IMR-90 (cell line): ENCODE results near the gene PXYLP1. TPM values are rescaled to one million over a fixed set of nuclear protein-coding genes. Genes with fewer than 3 reads are reported as not detected.

Source experiments
- ATAC-seq: fragments of 200-7000 bp; cut with Tn5 transposase; 2 replicates; pipeline ENCODE4 v1.9.1; 2020; ENCODE audit warnings: low read depth, mild to moderate bottlenecking, moderate library complexity
- BruUV-seq: library from RNA; stranded (reverse); fragments of 400-500 nt; replicated peaks from 2 replicates; lab custom pipeline; 2021; lab: Mats Ljungman, UMichigan
- CTCF ChIA-PET: fragments of 300-600 bp; formaldehyde crosslinking; extraction: SDS; loops from one replicate; lab custom pipeline; 2021; ENCODE audit warnings: antibody characterized with exemption; lab: Yijun Ruan, JAX
- POLR2A ChIA-PET: fragments of 300-600 bp; sonication (Branson Sonifier 250); formaldehyde crosslinking; loops from one replicate; lab custom pipeline; 2022; ENCODE audit warnings: antibody characterized with exemption; ENCODE audit not compliant: unreplicated experiment; lab: Charles Lee
- DNase-seq: peaks from one replicate; pipeline ENCODE4 v3.0.0; 2013
- H2AFZ ChIP-seq: replicated peaks from 2 replicates; pipeline ENCODE3; 2013; ENCODE audit warnings: low read length, mild to moderate bottlenecking; ENCODE audit not compliant: poor library complexity
- H2AK5ac ChIP-seq: 2 replicates; pipeline ENCODE4 v1.6.1; 2013; ENCODE audit warnings: low read depth, low read length, inconsistent platforms
- H2AK9ac ChIP-seq: replicated peaks from 2 replicates; pipeline ENCODE3; 2013; ENCODE audit warnings: mild to moderate bottlenecking, low read depth, low read length, moderate library complexity; ENCODE audit not compliant: poor library complexity
- H2BK120ac ChIP-seq: 2 replicates; pipeline ENCODE4 v1.6.1; 2013; ENCODE audit warnings: low read depth, low read length, inconsistent platforms
- H2BK15ac ChIP-seq: 3 replicates; pipeline ENCODE4 v1.6.1; 2013; ENCODE audit warnings: low read depth, low read length, inconsistent platforms
- H2BK20ac ChIP-seq: 2 replicates; pipeline ENCODE4 v1.6.1; 2013; ENCODE audit warnings: low read depth, mild to moderate bottlenecking, inconsistent platforms, low read length, moderate library complexity
- H2BK5ac ChIP-seq: 2 replicates; pipeline ENCODE4 v1.6.1; 2013; ENCODE audit warnings: mild to moderate bottlenecking, low read depth, low read length, inconsistent platforms; ENCODE audit not compliant: poor library complexity, severe bottlenecking
- H3K14ac ChIP-seq: replicated peaks from 2 replicates; pipeline ENCODE4 v1.6.1; 2013; ENCODE audit warnings: low read depth, low read length, inconsistent platforms
- H3K18ac ChIP-seq: 2 replicates; pipeline ENCODE4 v1.6.1; 2013; ENCODE audit warnings: low read depth, low read length, control low read depth
- H3K23ac ChIP-seq: 2 replicates; pipeline ENCODE4 v1.6.1; 2013; ENCODE audit warnings: low read depth, low read length, inconsistent platforms
- H3K27ac ChIP-seq: 2 replicates; pipeline ENCODE4 v1.5.1; 2013; ENCODE audit warnings: mild to moderate bottlenecking, control low read depth, low read length; ENCODE audit not compliant: insufficient read depth
- H3K27me3 ChIP-seq: 2 replicates; pipeline ENCODE4 v1.6.1; 2013; ENCODE audit warnings: low read length; ENCODE audit not compliant: control insufficient read depth, insufficient read depth
- H3K36me3 ChIP-seq: 2 replicates; pipeline ENCODE4 v1.6.1; 2013; ENCODE audit warnings: low read length, mixed read lengths; ENCODE audit not compliant: control insufficient read depth, insufficient read depth
- H3K4ac ChIP-seq: 2 replicates; pipeline ENCODE4 v1.6.1; 2013; ENCODE audit warnings: low read depth, low read length, inconsistent platforms
- H3K4me1 ChIP-seq: 2 replicates; pipeline ENCODE4 v1.6.1; 2013; ENCODE audit warnings: low read length, mixed read lengths; ENCODE audit not compliant: control insufficient read depth, insufficient read depth
- H3K4me2 ChIP-seq: 2 replicates; pipeline ENCODE4 v1.6.1; 2013; ENCODE audit warnings: low read depth, mild to moderate bottlenecking, control low read depth, low read length, moderate library complexity
- H3K4me3 ChIP-seq: 2 replicates; pipeline ENCODE4 v1.5.1; 2013; ENCODE audit warnings: low read depth, mild to moderate bottlenecking, control low read depth, low read length, moderate library complexity; ENCODE audit not compliant: insufficient read depth
- H3K56ac ChIP-seq: 2 replicates; pipeline ENCODE4 v1.6.1; 2013; ENCODE audit warnings: low read length, inconsistent platforms; ENCODE audit not compliant: insufficient read depth; ENCODE audit errors: extremely low read depth
- H3K79me1 ChIP-seq, 2 experiments: 2 replicates each; pipeline ENCODE4 v1.6.1; 2013; ENCODE audit warnings: low read length in 2 of 2, inconsistent platforms in 1 of 2, low read depth in 1 of 2
- H3K9ac ChIP-seq: 2 replicates; pipeline ENCODE4 v1.6.1; 2013; ENCODE audit warnings: low read depth, low read length, control low read depth
- H3K9me1 ChIP-seq: 2 replicates; pipeline ENCODE4 v1.6.1; 2013; ENCODE audit warnings: low read length, inconsistent platforms; ENCODE audit not compliant: insufficient read depth
- H3K9me3 ChIP-seq: 2 replicates; pipeline ENCODE4 v1.6.1; 2013; ENCODE audit warnings: low read length; ENCODE audit not compliant: control insufficient read depth, insufficient read depth
- H4K20me1 ChIP-seq: 2 replicates; pipeline ENCODE4 v1.6.1; 2013; ENCODE audit warnings: low read length, inconsistent platforms; ENCODE audit not compliant: insufficient read depth
- H4K5ac ChIP-seq: 2 replicates; pipeline ENCODE4 v1.6.1; 2013; ENCODE audit warnings: mild to moderate bottlenecking, low read depth, low read length, control low read depth
- H4K8ac ChIP-seq, 2 experiments: 2 replicates each; pipeline ENCODE4 v1.6.1; 2013; ENCODE audit warnings: low read depth in 2 of 2, low read length in 2 of 2, control low read depth in 1 of 2, inconsistent platforms in 1 of 2
- H4K91ac ChIP-seq: 2 replicates; pipeline ENCODE4 v1.6.1; 2013; ENCODE audit warnings: low read depth, low read length, inconsistent platforms; ENCODE audit not compliant: insufficient read depth
- FOS ChIP-seq: fragments of 150-350 bp; IDR thresholded peaks from 2 replicates; pipeline ENCODE4 v1.6.1; 2016; ENCODE audit warnings: low read depth, low read length
- WGBS, 2 experiments: methylation state at CpG; one replicate each; pipeline versions ENCODE4 v1.1.5 to v1.1.7; 2013; ENCODE audit warnings: missing lambda C conversion rate in 2 of 2; ENCODE audit not compliant: insufficient read length in 1 of 2; ENCODE audit errors: extremely low coverage in 2 of 2; 5-methylcytosine and 5-hydroxymethylcytosine counted together
- dilution Hi-C: fragments of 300-500 bp; cut with HindIII; formaldehyde crosslinking; loops from one replicate; pipeline ENCODE4 v1.14.3; 2018; ENCODE audit warnings: low sequenced_read_pairs; ENCODE audit not compliant: unreplicated experiment
- in situ Hi-C: fragments of 300-500 bp; cut with MboI; formaldehyde crosslinking; loops from 3 replicates; pipeline ENCODE4 v1.14.3; 2019; ENCODE audit warnings: low sequenced_read_pairs, inconsistent platforms, mixed read lengths
- intact Hi-C: fragments of 100-400 bp; cut with micrococcal nuclease; formaldehyde crosslinking; loops from 2 replicates; pipeline ENCODE4 v1.10.0; 2022
- polyA plus RNA-seq, 3 experiments: library from polyadenylated mRNA; depleted of rRNA; stranded (reverse); fragments of >200 nt; gene quantifications; 2 replicates each; pipeline ENCODE4 v1.2.3, GENCODE V29; 2012; ENCODE audit warnings: low replicate concordance in 1 of 3
- total RNA-seq: library from RNA; depleted of rRNA; stranded (reverse); fragments of >200 nt; gene quantifications from 2 replicates; pipeline ENCODE4 v1.2.3, GENCODE V29; 2012
- TF ChIP-seq, protein P1 (sequence below): fragments of 150-350 bp; IDR thresholded peaks from 2 replicates; pipeline ENCODE4 v1.6.1; 2016; ENCODE audit warnings: low read depth, mild to moderate bottlenecking, low read length, moderate library complexity, borderline replicate concordance

PXYLP1 gene
- total and polyA plus RNA-seq, 2 of the 4 experiments (the other 2 are of a cell fraction), result 11.7 to 15.6 TPM

DNA sequence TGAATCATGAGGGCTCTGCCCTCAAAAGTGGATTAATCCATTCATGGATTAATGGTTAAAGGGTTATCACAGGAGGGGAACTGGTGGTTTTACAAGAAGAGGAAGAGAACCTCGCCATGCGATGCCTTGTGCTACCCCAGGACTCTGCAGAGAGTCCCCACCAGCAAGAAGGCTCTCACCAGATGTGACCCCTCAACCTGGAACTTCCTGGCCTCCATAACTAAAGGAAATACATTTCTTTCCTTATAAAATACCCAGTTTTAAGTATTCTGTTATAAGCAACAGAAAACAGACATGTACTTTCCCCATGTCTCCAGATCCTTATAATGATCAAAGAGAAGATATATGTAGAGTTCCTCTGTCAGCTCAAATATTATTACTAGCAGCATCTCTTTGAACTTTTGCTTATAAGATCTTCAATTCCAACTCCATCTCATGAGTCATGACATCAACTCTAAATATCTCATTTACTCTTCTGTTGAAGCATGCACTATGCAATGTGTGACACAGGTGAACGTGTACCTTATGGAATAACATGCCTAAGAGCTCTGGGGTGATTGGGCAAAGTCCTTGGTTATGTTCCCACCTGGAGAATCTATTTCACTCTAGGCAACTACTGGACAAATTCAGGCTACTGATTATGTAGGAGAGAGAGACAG lies 99.2 kb downstream of the PXYLP1 start:
- CTCF ChIA-PET, result interaction anchor here (1.2 kb wide), 1 partner anchor 230 kb away, joined by 3 read pairs; no protein-coding TSS in a partner anchor
- Histone ChIP-seq H2AK9ac (peak overlapping the region; percentile 83), H2BK120ac (peak overlapping the region; percentile 99), H2BK5ac (peak overlapping the region; percentile 99), H3K9ac (peak overlapping the region; percentile 59; the same call in 1 of the 2 replicates), H3K14ac (peak overlapping the region; percentile 98), H4K8ac (peak overlapping the region; percentile 86 to 94), H4K20me1 (no peaks in the 10 kb centered on the region), H3K23ac (peak overlapping the region; percentile 98), H3K27me3 (no peaks in the 10 kb centered on the region), H3K36me3 (no peaks in the 10 kb centered on the region), H3K4me2 (no peak overlapping the region), H3K56ac (peak overlapping the region; percentile 92), H2BK20ac (peak overlapping the region; percentile 99), H3K4me3 (no peak overlapping the region), H2AK5ac (peak overlapping the region; percentile 98), H3K27ac (peak overlapping the region; percentile 67), H3K79me1 (peaks cover 0 to 30% of the 10 kb centered on the region in 2 experiments; a peak in 3 of 4 replicates), H2BK15ac (peak overlapping the region; percentile 96), H2AFZ (no peak overlapping the region), H3K9me3 (no peaks in the 10 kb centered on the region), H3K18ac (peak overlapping the region; percentile 94; the same call in 1 of the 2 replicates), H4K91ac (peak overlapping the region; percentile 96), H4K5ac (peak overlapping the region; percentile 78), H3K4ac (peak overlapping the region; percentile 99), H3K4me1 (peaks cover 32% of the 10 kb centered on the region), H3K9me1 (peaks cover 37% of the 10 kb centered on the region)
- no TSS peak for BruUV-seq
- dilution Hi-C loops (no loop called here), intact Hi-C loops (no loop called here), in situ Hi-C loops (loop anchor here (25.0 kb wide), 1 partner anchor 556 kb away; the partner anchor contains the start of gene ATP1B3)
- WGBS, 2 experiments, result no CpG with 5 or more reads among the region's 3 CpGs
- POLR2A ChIA-PET, result interaction anchor here (1.3 kb wide), 1 partner anchor 35 kb away, joined by 4 read pairs; no protein-coding TSS in a partner anchor
- DNase-seq, result peak; percentile 54
- TF ChIP-seq, protein P1, sequence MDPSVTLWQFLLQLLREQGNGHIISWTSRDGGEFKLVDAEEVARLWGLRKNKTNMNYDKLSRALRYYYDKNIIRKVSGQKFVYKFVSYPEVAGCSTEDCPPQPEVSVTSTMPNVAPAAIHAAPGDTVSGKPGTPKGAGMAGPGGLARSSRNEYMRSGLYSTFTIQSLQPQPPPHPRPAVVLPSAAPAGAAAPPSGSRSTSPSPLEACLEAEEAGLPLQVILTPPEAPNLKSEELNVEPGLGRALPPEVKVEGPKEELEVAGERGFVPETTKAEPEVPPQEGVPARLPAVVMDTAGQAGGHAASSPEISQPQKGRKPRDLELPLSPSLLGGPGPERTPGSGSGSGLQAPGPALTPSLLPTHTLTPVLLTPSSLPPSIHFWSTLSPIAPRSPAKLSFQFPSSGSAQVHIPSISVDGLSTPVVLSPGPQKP, result no peak
- TF ChIP-seq FOS, result 0 out of 2 replicates have a peak, but pooled peaks have one; percentile 28
- no peak for ATAC-seq
